Body of pancreas (tissue), 4 donors: ENCODE data around the gene PRSS53. TPM values are rescaled to one million over a fixed set of nuclear protein-coding genes. Genes with fewer than 3 reads are reported as not detected.

Source experiments
- ATAC-seq: fragments of 150-250 bp; one replicate; pipeline ENCODE4 v1.9.1; 2016
- DNase-seq, 4 donors: peaks; one replicate each; pipeline ENCODE4 v3.0.0-alpha.2; 2019
- H3K27ac ChIP-seq, 4 donors: fragments of 200-600 bp; sonication (generic); 1 replicate in 3 of 4; 2 replicates in 1 of 4; pipeline versions ENCODE4 v1.5.1 to v1.6.1; 2016 to 2019; ENCODE audit warnings: mild to moderate bottlenecking in 1 of 4, mixed read lengths in 1 of 4, moderate library complexity in 1 of 4
- H3K27me3 ChIP-seq, 2 donors: fragments of 200-600 bp; sonication (generic); one replicate each; pipeline ENCODE4 v1.6.0; 2016; ENCODE audit warnings: mild to moderate bottlenecking in 1 of 2
- H3K36me3 ChIP-seq, 2 donors: fragments of 200-600 bp; sonication (generic); replicated peaks in 1 of 2; 2 replicates each; pipeline ENCODE4 v1.5.1; 2016; ENCODE audit warnings: low read depth in 2 of 2; ENCODE audit not compliant: insufficient read depth in 1 of 2
- H3K4me1 ChIP-seq: fragments of 200-600 bp; sonication (generic); one replicate; pipeline ENCODE4 v1.6.0; 2016
- H3K4me3 ChIP-seq, 2 donors: fragments of 200-600 bp; sonication (generic); 1 replicate in 1 of 2; 2 replicates in 1 of 2; pipeline ENCODE4 v1.5.1; 2016 to 2019
- H3K9me3 ChIP-seq, 3 donors: fragments of 200-600 bp; sonication (generic); 1 replicate in 2 of 3; 2 replicates in 1 of 3; pipeline ENCODE4 v1.5.1; 2016
- CTCF ChIP-seq, 7 experiments: fragments of 450-650 bp in 4 of 7; fragments of 200-600 bp in 3 of 7; sonication (generic) in 3 of 7; IDR thresholded peaks; one replicate each; pipeline ENCODE4 v1.5.1; 2016 to 2019; ENCODE audit warnings: antibody characterized with exemption in 7 of 7
- POLR2A ChIP-seq, 3 donors: fragments of 450-650 bp; IDR thresholded peaks; one replicate each; pipeline ENCODE4 v1.6.1; 2016; ENCODE audit warnings: antibody characterized with exemption in 3 of 3, mild to moderate bottlenecking in 2 of 3
- WGBS, 2 donors: methylation state at CpG; one replicate each; pipeline ENCODE4 v1.1.5; 2017; 5-methylcytosine and 5-hydroxymethylcytosine counted together
- intact Hi-C: fragments of 100-400 bp; cut with DNase I; formaldehyde crosslinking; loops from one replicate; pipeline ENCODE4 v1.15.1; 2023
- total RNA-seq, 2 donors: library from RNA; depleted of rRNA; stranded (reverse); fragments of >200 nt; gene quantifications; one replicate each; pipeline ENCODE4 v1.1.0, GENCODE V29; 2016

Gene PRSS53
- total RNA-seq, 2 donors from 2014 or later: 3.0 to 6.0 TPM

GRCh38 chr16:31084584-31085302 lies 4.0 kb downstream of the PRSS53 start:
- H3K4me1 ChIP-seq: no peaks in the 10 kb centered on the region
- ATAC-seq (no peak), DNase-seq (no peak)
- H3K36me3 ChIP-seq: peaks cover 0 to 9% of the 10 kb centered on the region in 2 donors
- TF ChIP-seq CTCF (IDR thresholded peaks at IDR 0.05) (no peak), POLR2A (IDR thresholded peaks at IDR 0.05) (peak in 1 of 3 donors; percentile 11)
- no peak overlapping the region for H3K27ac ChIP-seq
- no peaks in the 10 kb centered on the region for H3K9me3 ChIP-seq
- intact Hi-C loops: no loop called here
- H3K27me3 ChIP-seq: no peaks in the 10 kb centered on the region
- 89% methylated on average over 15 of the region's 16 CpGs; no CpG with 5 or more reads in 1 of the 2 donors for WGBS, 2 donors
- H3K4me3 ChIP-seq: no peak overlapping the region

- 81 to 90% methylated on average over 3 to 13 of the region's 13 CpGs for WGBS, 2 donors
- ATAC-seq (no peak), DNase-seq (no peak)
- TF ChIP-seq CTCF (IDR thresholded peaks at IDR 0.05): no peak
- no peak for TF ChIP-seq POLR2A (IDR thresholded peaks at IDR 0.05)
- intact Hi-C loops: no loop called here
- Histone ChIP-seq H3K36me3 (peaks cover 0 to 13% of the 10 kb centered on the region in 2 donors), H3K27me3 (no peaks in the 10 kb centered on the region), H3K27ac (no peak overlapping the region), H3K4me3 (no peak overlapping the region), H3K9me3 (no peaks in the 10 kb centered on the region), H3K4me1 (no peaks in the 10 kb centered on the region)
Measured at GRCh38 chr16:31083981-31084380, 4.8 kb downstream of the PRSS53 start.

GRCh38 chr16:31083556-31083955 lies 5.2 kb downstream of the PRSS53 start:
- Histone ChIP-seq H3K27me3 (no peaks in the 10 kb centered on the region), H3K27ac (no peak overlapping the region), H3K4me1 (no peaks in the 10 kb centered on the region), H3K4me3 (no peak overlapping the region), H3K36me3 (peaks cover under 1 to 17% of the 10 kb centered on the region in 2 donors), H3K9me3 (no peaks in the 10 kb centered on the region)
- no peak for DNase-seq
- no peak for ATAC-seq
- WGBS, 2 donors: 71 to 75% methylated on average over 5 of the region's 5 CpGs
- intact Hi-C loops: no loop called here
- TF ChIP-seq CTCF (IDR thresholded peaks at IDR 0.05): no peak
- TF ChIP-seq POLR2A (IDR thresholded peaks at IDR 0.05): no peak

GRCh38 chr16:31083081-31083480 lies 5.7 kb downstream of the PRSS53 start:
- no peaks in the 10 kb centered on the region for H3K9me3 ChIP-seq
- peaks cover 5 to 22% of the 10 kb centered on the region in 2 donors for H3K36me3 ChIP-seq
- ATAC-seq (no peak), DNase-seq (no peak)
- no peaks in the 10 kb centered on the region for H3K27me3 ChIP-seq
- WGBS, 2 donors: 65 to 66% methylated on average over 9 of the region's 9 CpGs
- no peaks in the 10 kb centered on the region for H3K4me1 ChIP-seq
- intact Hi-C loops: no loop called here
- no peak overlapping the region for H3K4me3 ChIP-seq
- no peak overlapping the region for H3K27ac ChIP-seq
- no peak for TF ChIP-seq POLR2A (IDR thresholded peaks at IDR 0.05)
- no peak for TF ChIP-seq CTCF (IDR thresholded peaks at IDR 0.05)
